ENCODE results near the gene OBI1.

The OBI1 gene

DNA sequence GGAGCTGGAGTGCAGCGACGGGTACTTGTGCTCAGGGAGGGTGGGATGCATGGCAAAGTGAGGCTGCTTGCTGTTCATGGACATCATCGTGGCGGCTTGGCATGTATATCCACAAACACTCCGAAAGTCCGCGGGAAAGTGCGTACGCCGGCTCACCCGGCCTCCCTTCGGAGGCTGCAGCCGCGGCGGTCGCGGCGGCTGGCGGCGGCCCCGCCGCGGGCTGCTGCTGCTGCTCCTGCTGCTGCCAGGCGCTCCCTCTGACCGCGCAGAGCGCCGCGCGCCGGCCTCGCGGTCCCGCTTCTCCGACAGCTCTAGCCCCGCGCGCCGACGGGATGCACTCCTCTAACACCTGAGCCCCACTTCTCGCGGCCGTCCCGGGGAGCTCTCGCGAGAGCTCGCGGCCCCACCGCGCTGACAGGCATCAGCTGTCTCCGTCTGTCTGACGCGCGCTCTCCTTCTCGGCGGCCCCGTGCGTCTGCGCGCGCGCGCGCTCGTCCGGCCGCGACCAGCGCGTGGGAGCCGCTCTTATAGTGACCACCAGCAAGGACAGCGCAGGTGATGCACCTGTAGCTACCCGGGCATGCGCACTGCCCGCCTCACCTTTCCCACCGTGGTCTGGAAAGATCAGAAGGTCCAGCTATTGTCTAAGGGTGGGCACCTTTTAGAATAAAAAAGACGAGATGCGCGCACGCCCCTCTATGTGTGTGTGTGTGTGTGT is 55.6 kb downstream of the OBI1 start, which contains the start of gene POU4F1:
Gene POU4F1 (minus strand): TSS at position 313 of the 718 bp plus-strand sequence. CDS start 226 bp downstream, at position 87.
- DNase-seq (ENCODE audit: low read depth in 2 of 2), result no peak

DNA sequence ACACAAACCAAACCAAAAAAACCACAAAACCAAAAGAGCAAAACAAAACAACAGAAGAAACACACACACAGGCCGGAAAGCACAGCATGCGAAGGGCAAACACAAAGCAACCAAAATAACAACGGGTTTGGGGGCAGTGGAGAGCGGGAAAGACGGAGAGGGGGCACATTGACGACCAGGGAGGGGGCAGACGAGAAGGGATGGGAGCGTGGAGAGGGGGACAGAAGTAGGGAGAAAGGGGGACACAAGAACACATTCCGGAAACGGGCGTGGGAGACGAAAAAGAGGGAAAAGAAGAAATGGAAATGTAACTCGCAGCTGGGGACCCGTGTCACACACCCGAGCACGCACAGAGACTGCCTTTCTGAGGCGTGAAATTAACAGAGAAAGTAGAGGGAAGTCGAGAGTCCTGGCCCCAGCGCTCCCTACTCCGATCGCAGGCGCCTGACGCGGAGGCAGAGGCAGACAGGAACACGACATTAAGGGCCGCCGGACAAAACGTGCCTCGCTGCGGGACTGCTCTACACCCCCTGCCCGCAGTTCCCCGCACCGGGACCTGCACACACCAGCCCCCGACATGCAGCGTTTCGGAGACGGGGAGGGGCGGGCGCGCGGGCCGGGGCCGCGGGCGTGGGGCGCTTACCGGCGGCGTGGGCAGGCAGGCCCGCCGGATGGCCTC is 56.3 kb downstream of the OBI1 start:
- no peak for DNase-seq (ENCODE audit: low read depth in 2 of 2)

- no peak for DNase-seq (ENCODE audit: low read depth in 2 of 2)
Observed at GRCh38 chr13:78601874-78602560, 56.9 kb downstream of the OBI1 start.

GRCh38 chr13:78601124-78601873 is 57.7 kb downstream of the OBI1 start:
- no peak for DNase-seq (ENCODE audit: low read depth in 2 of 2)

DNA sequence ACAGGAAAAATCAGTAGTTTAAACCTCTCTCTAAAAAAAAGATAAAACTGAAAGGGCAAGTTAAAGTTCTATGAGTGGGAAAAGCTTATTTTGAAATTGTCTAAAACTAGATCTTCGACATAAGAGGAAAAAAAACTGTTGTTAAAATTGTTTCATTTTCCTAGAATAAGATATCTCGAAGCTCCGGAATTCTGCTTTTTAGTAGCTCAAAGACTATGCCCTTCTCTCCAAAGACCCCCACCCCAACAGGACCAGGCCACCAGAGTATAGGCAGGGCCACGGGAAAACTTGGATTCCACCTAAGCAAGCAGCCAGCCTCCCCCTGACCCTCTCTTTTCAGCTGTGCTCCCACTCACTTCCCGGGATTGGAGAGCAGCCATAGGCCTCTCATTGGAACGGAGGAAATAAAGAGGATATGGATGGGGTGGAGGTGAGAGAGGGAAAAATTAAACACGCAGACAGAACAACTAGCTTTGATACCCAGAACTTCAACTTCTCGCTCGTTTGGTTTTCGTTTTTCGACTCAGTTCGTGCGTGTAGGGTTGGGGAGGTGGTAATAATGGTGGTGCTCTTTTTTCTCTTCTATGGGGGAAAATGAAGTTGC is 58.6 kb downstream of the OBI1 start:
- no peak for DNase-seq (ENCODE audit: low read depth in 2 of 2)

DNA sequence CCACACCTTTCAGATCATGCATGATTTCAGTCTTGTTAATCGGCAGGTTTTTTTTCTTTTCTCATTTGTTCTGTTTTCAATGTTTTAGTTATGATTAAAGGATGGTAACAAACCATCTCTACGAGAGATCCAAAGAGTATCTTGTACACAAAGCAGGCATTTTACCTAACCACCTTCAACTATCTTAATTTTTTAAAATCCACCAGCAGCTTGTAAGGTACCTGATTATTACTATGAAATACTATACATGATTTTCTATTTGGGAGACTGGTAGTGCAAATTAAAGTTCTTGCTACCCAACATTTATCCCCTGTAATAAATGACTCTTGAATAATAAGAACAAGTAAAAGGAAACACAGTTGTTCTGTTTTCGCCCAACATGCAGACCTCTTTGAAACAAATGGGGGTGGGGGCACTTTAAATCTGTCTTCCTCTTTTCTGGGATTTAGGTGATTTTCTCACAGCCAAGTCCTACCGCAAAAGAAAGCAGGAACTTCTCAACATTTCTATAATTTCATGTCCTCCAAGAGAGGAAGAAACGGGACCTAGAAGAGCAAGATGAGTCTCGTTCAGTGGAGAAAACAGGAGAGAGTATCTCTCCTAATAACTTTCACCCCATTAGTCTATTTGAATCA is 59.2 kb downstream of the OBI1 start:
- DNase-seq (ENCODE audit: low read depth in 2 of 2), result no peak

DNA sequence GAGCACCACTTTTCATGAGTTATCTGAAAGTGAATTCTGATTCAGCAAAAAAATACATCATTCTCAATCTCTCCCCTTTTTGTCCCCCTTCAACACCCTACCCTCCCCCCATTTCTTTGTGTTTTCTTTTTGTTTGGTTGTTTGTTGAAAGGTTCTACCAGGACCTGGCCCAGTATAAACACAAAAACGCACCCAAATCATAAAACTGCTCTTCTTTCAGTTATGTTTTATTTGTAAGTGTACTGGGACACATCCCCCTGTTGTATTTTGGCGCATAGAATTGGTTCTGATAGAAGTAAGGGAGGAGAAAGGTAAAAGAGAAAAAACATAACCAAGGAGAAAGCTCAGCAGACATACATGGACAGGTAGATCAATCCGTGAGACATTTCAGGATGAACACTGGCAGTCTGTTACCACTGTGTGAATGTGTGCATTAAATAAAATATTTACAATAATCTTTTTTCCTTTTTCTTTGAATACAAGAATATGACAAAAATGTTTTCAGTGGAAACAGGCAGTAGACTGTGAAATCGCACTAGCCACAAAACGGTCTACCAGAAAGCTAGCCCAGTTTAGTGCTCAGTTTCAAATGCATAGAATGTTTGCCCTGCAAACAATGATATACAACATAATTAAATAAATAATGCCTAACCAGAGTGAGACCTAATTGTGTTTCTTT is 59.9 kb downstream of the OBI1 start:
- no peak for DNase-seq (ENCODE audit: low read depth in 2 of 2)

GRCh38 chr13:78598116-78598781 is 60.7 kb downstream of the OBI1 start:
- no peak for DNase-seq (ENCODE audit: low read depth in 2 of 2)

GRCh38 chr13:78597602-78597932 is 61.4 kb downstream of the OBI1 start:
- no peak for DNase-seq (ENCODE audit: low read depth in 2 of 2)

GRCh38 chr13:78596736-78597601 is 62.0 kb downstream of the OBI1 start:
- no peak for DNase-seq (ENCODE audit: low read depth in 2 of 2)

DNA sequence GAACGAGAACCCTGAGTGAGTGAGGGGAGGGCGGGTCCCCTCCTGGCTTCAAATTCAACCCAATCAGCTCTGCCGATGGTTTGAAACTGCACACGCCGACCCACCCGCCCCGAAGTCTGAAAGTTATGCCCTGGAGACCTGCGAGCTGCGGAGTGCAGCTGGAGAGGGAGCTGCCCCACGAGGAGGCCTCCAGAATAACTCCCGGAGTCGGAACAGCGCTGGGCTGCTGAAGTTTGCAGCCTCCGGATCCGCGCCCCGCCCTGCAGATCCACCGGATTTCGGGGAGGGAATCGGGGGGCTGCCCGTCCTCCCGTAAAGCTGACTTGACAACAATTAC is 62.6 kb downstream of the OBI1 start:
- DNase-seq (ENCODE audit: low read depth in 2 of 2), result no peak

DNA sequence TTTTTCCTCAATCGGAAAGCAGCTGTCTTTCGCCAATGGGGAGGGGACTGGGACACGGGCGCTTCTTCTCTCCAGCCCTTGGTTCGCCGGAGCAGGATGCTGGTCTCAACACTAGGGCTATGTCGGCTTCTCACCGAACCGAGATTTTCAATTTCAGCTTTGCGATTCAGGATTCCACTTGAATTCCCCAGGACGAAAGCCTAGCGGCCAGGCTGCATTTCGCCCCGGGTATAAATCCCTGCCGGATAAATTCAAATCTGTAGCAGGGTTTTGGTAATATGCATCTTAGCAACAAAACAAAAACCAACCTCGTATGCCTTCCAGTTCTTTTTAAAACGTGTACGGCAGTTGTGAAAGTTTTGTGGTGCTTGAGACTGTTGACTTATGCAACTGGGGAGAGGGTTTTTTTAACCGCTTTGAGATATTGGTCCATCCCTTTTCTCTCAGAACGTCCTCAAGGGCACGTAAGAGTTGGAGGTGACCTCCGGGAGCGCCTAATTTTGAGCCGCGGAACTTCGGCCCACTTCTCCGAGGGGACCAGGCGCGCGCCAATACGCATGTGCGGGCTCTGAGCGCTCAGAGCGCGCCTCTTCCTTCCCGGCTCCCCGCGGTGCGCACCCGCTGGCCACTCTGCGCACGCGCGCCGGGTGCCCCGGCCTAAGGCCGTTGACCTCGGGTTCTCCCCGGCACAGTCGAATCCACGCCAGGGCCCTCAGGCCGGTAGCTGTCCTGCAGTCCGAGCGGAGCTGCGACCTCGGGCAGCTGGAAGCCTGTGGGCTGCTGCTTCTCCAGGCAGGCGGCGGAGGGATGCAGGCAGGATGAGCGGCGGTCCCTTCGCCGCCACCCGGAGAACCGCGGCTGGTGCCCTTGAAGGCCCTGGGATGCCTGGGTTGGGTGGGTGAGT is 63.2 kb downstream of the OBI1 start:
- DNase-seq (ENCODE audit: low read depth in 2 of 2), result no peak

DNA sequence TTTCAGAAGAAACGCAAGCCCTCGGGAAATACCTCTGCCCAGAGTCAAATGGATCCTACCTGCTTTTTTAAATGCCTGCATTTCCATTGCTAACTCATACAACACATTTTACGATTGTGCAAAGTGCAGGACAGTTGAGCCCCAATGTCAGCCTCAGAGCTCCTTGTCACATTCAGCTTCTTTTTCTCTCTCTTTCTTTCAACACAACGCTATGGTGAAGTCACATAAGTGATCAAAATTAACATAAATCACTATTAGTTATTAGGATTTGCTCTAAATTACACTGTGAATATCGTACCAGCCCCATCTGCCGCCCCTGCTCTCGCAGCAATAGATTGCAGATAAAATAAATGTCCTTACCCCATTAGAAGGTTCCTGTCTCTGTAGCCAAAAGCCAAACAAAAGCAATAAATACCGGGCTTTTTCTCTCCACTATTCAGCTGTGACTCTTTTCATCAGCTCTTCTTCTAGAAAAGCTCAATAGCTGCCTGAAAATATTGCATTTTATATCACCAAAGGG is 64.4 kb downstream of the OBI1 start:
- no peak for DNase-seq (ENCODE audit: low read depth in 2 of 2)

DNA sequence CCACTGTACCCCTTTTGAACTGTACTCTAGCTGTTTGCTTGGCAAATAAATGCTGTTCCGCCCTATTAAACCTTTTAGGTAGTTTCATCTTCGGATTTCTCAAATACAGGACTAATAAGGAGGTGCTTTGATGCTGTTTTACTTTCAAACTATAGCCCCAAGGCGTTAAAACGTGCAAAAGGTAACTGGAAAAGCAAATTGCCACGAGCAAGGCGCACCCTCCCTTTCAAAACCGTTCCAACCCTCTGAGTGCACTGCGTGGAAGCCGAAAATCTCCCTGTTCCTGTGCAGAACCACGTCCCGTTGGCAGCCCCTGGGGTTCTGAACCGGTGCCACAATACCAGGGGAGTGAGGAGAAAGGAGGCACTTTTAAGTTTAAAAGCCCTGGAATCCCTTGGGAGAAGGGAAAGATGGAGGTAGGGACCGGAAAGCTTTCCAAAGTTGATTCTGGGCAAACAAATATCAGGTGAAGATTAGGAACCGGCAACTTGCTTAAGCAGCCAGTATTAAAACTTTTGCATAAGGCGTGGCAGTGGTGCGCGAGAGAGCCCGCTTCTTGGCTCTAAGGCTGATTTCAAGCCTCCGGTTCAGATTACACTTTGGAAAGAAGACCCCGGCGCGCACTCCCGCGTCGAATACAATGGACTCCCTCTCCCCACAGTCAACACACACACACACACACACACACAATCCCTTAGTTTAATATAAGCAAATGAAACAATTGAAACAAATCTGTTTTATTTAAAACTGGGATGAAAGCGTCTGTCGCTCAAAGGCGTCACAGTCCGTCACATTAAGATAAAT is 65.1 kb downstream of the OBI1 start:
- DNase-seq (ENCODE audit: low read depth in 2 of 2), result no peak

- no peak for DNase-seq (ENCODE audit: low read depth in 2 of 2)
Observed at GRCh38 chr13:78593129-78593528, 65.8 kb downstream of the OBI1 start.

DNA sequence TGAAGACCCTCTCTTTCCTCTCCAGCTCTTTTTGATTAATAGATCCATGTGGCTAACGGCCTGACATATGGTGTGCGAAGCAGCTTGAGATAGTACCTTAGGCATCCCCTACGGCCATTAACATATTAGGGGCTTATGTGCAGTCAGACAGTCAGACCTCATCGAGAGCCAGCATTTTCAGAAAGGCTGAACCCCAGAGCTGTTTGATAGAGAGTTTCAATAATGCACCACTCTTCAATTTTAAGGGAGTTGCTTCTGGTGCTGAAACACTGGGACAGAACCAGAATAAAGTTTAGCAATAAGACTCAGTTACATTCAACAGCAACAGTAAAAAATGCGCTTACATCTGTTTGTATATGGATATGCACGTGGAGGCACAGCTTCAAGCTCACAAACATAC is 66.4 kb downstream of the OBI1 start:
- no peak for DNase-seq (ENCODE audit: low read depth in 2 of 2)

DNA sequence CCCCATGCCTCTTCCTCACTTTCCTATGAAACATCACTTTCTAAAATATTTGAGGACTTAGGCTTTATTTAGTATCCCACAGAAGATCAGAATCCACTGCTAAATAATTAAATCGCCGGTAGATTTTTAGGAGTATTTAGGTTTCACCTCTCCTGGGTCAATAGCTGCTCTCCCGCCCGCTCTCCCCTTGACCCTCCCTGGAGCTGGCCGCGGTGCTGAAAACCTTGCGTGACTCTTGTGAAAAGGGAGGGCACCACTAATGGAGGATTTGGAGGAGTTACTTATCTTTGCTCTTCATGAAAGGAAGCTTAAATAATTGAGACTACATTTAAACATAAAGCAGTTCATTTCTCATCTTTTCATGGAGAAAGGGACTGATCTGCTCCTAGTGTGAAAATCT is 69.7 kb downstream of the OBI1 start:
- no peak for DNase-seq (ENCODE audit: low read depth in 2 of 2)
